ENCODE results near the gene LHPP.

DNA sequence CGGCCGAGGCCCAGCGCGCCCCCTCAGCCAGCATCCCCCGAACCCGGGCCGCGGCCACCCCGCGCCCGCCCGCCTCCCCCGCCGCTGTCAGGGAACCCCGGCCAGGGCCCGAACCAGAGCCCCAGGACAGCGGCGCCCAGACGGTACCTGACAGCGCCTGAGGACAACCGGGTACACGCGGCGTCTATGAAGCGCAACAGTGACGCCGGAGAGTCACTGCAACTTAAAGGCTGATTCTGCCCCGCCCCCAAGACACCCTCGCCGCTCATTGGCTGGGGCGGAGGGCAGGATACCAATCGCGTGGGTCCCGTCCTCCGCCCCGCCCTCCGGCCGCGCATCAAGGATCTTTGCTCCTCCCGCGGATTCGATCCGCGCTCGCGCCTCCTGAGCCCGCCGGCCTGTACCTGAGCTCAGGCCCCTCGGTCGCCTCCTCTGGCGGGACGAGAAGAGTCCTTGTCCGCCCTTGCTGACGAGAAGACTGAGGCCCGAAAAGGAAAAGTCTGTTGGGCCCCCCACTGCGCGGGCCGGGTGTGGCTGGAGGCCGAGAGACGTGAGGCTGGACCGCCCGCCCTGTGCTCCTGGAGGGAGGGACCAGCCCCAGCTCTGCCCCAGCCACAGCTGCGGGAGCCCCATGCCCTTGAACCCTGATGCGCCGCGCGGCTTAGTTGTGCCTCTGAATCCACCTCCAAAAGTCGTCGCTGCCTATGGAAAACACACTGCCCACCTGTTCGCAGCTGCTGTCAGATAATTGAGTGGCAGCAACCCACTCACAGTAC is 42.7 kb upstream of the LHPP start, which contains the start of gene OAT:
- TF ChIP-seq, protein P1, sequence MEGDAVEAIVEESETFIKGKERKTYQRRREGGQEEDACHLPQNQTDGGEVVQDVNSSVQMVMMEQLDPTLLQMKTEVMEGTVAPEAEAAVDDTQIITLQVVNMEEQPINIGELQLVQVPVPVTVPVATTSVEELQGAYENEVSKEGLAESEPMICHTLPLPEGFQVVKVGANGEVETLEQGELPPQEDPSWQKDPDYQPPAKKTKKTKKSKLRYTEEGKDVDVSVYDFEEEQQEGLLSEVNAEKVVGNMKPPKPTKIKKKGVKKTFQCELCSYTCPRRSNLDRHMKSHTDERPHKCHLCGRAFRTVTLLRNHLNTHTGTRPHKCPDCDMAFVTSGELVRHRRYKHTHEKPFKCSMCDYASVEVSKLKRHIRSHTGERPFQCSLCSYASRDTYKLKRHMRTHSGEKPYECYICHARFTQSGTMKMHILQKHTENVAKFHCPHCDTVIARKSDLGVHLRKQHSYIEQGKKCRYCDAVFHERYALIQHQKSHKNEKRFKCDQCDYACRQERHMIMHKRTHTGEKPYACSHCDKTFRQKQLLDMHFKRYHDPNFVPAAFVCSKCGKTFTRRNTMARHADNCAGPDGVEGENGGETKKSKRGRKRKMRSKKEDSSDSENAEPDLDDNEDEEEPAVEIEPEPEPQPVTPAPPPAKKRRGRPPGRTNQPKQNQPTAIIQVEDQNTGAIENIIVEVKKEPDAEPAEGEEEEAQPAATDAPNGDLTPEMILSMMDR (IDR thresholded peaks at IDR 0.05; ENCODE audit: low read length), result peak; percentile 15; the same call in 1 of the 2 replicates
- TF ChIP-seq EZH2 (IDR thresholded peaks at IDR 0.05; ENCODE audit: borderline replicate concordance, low read length), result no peak
